Measurements from ENCODE around the gene R3HCC1L.

DNA sequence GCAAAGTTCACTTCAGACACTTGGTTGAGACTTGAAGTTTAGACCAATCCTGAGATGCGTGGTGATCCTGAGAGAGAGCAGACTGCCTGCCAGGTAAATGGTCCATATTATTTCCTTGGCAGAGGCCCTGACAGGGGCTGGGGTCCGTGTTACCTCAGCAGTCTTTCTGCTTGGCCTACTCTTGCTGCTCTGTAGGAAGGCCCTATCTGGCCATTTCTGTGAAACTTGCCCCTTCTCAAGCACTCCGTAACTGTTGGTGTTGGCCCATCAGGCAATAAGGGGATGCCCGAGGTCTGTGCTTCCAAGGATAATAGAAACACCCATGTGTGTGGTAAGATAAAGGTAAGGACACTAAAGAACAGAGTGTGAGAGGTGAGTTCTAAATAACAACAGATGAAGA lies 113.6 kb downstream of the R3HCC1L start:
- TF ChIP-seq, protein P1, sequence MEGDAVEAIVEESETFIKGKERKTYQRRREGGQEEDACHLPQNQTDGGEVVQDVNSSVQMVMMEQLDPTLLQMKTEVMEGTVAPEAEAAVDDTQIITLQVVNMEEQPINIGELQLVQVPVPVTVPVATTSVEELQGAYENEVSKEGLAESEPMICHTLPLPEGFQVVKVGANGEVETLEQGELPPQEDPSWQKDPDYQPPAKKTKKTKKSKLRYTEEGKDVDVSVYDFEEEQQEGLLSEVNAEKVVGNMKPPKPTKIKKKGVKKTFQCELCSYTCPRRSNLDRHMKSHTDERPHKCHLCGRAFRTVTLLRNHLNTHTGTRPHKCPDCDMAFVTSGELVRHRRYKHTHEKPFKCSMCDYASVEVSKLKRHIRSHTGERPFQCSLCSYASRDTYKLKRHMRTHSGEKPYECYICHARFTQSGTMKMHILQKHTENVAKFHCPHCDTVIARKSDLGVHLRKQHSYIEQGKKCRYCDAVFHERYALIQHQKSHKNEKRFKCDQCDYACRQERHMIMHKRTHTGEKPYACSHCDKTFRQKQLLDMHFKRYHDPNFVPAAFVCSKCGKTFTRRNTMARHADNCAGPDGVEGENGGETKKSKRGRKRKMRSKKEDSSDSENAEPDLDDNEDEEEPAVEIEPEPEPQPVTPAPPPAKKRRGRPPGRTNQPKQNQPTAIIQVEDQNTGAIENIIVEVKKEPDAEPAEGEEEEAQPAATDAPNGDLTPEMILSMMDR (conservative IDR thresholded peaks at IDR 0.05; ENCODE audit: low read length): no peak
- no peak for TF ChIP-seq EZH2phosphoT487 (IDR thresholded peaks at IDR 0.05; ENCODE audit: borderline replicate concordance)
